HT1080 (cell line): ENCODE results near the gene RIPPLY2. TPM values are rescaled to one million over a fixed set of nuclear protein-coding genes. Genes with fewer than 3 reads are reported as not detected.

Experiments
- DNase-seq: peaks from one replicate; pipeline ENCODE4 v3.0.0-alpha.2; 2015; ENCODE audit warnings: low read depth
- total RNA-seq: library from RNA; depleted of rRNA; stranded (reverse); fragments of >200 nt; shearing (Covaris generic); gene quantifications from 2 replicates; pipeline ENCODE4 v1.2.3, GENCODE V29; 2014

The RIPPLY2 gene
- total RNA-seq, 1 experiment from 2014 or later, result not detected

DNA sequence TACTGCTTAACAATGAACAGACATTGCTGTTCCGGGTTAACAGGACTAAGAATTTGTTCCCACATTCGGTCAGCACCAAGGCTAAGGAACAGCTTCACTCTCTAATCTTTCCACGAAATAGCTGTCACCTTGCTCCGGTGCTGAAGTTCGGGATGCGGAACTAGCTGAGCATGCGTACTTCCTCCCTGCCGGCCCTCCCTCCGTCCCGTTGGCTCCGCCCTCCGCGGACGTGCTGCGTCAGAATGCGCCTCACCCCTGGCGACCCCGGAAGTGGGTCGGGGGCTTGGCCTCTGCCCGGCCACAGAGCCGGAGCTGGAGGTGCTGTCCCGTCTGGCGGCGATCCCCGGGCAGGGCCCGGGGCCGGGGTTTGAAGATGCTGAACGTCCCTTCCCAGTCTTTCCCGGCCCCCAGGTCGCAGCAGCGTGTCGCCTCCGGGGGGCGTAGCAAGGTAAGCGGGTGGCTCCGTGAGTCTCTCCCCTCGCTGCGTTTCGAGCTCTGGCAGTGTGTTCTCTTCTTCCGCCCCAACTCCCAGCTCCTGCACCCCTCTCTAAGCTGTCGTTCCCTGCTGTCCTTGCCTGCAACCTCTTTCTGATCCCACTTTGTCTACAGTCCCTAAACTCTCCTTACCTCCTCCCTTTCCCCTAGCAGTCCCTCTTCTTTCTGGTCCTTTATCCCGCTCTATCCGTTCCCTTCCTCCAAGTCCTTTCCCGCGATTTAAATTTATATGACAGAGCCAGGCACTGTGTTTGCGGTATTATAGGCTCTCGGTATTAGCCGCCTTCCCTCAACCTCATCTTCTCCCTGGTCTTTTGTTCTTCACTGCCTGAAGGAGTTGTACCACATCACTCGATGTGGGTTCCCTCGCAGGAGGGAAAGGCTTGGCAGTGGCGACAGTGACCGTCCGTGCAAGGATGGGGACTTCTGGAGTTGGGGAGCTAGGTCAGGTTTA, 6.5 kb downstream of the RIPPLY2 start, which contains the start of gene CYB5R4:
Gene CYB5R4, plus strand, starts transcription at position 280 of the 949 bp plus-strand sequence. Its CDS starts 94 bp downstream, at position 374.
- DNase-seq, result peak; percentile 91

DNA sequence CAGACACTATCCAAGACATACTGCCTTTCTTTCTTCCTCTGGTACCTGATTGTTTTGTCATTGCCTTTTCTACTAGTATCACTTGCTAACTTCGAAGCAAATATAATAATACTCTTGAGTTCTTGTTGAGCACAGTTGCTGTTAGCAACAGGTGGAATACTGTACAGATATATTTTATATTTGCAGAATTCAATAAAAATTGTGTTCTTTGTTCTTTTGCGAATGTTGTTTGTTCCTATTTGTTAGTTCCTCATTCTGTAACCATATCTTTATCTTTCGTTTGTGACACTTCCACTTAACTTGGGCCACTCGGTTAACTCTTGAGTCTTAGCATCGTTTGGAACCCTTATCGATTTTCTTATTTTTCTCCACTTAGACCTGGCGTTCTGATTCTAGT, 7.2 kb downstream of the RIPPLY2 start:
- DNase-seq, result no peak

- DNase-seq, result no peak
Observed at GRCh38 chr6:83860782-83861495, 7.8 kb downstream of the RIPPLY2 start.

DNA sequence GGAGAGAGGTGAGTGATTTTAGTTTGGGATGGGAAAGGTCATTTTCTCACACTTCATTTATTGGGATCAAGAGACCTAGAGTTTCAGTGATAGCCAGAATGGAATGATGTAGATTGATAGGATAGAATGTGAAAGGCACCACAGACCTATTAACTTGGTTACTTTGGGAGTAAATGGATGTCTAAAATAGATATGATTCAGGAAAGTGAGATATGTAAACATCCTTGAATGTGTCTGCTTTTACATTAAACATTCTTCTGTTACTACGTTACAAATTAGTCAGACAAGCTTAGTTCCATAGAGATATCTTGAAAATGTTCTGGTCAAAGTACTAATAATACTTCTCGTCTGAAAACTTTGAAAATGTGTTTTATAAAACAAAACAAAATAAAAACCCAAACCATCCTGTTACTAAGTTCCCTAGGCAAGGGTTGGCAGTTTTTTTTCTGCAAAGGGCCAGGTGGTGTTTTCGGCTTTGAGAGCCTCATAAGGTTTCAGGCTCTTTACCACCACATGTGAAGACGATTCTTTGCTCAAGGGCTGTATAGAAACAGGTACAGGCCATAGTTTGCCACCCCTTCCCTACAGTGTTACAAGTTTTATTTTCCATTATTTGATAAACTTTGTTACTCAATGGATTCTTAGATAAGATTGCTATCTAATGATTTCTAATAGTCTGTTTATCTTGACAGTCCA, 9.8 kb downstream of the RIPPLY2 start:
- DNase-seq, result no peak

DNA sequence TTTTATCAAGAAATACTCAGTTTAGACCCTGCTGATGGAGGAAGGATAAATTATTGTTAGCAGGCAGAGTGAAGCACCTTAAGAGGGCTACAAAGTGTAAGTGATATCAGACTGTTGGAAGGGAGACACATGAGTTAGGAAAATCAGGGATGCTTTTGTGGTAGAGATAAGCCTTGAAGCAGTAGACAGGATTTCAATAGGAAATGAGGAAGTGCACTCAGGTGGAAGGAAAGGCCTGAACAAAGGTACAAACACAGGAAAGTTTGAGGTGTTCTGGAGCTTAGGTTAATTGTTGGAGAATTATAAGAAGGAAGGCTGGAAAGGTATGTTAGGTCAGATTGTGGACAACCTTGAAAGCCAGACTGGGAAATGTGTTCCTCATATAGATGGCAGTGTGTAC, 13.9 kb downstream of the RIPPLY2 start:
- DNase-seq, result no peak

- DNase-seq, result peak; percentile 95
Observed at GRCh38 chr6:83867527-83868161, 14.5 kb downstream of the RIPPLY2 start.

DNA sequence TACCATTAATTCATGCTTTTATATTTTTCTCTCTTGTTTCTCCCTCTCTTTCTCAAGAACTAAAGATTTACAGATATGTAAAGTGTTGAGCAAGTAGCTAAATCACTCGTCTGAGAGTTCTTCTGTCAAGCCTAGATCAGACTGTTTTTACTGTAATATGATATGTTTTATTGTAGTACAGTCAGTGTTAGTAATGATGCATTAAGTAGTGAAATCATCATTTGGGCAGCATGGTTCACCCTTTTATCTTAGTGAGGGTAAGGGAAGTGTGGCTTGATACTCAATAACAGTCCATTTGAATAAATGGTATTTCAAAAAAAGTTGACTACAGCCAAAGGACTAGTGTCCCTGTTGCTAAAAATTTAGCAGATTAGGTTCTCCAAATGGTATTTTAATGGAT, 15.5 kb downstream of the RIPPLY2 start:
- DNase-seq, result peak; percentile 83

DNA sequence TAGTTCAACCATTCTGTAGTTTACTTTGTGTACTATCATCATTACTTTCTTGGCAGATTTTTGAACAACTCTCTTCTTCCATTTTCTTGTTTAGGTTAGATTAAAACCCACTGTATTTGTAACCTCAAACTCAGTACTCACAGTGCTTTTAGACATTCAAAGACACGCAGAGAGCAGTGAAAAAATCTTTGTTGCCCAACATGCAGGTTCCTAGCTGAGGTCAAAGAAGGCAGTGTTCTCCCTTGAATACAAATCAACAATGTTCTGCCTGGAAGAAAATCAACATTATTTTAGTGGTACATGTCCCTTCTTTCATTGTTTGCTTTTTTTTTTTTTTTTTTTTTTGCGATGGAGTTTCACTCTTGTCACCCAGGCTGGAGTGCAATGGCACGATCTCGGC, 17.5 kb downstream of the RIPPLY2 start:
- no peak for DNase-seq

GRCh38 chr6:83872386-83873118, 19.4 kb downstream of the RIPPLY2 start:
- DNase-seq, result peak; percentile 7

GRCh38 chr6:83873869-83874268, 20.7 kb downstream of the RIPPLY2 start:
- DNase-seq, result no peak

DNA sequence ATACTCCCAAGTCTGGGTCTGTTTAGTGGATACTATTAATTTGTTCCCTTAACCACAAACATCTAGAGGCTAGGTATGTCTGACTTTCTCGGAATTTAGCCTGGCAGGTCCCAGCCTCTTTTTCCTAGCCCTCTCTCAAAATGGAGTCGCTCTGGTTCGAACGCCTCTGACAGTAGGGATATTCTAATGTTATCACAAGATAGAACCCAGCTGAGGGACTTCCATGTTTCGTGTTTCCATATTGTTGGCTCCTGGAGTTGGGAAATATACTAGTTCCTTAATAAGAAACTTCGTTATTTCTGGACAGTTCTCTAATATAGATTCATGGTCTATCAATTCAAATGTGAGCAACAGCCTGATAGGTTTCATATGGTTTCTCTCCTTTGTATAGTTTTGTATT, 22.7 kb downstream of the RIPPLY2 start:
- no peak for DNase-seq

DNA sequence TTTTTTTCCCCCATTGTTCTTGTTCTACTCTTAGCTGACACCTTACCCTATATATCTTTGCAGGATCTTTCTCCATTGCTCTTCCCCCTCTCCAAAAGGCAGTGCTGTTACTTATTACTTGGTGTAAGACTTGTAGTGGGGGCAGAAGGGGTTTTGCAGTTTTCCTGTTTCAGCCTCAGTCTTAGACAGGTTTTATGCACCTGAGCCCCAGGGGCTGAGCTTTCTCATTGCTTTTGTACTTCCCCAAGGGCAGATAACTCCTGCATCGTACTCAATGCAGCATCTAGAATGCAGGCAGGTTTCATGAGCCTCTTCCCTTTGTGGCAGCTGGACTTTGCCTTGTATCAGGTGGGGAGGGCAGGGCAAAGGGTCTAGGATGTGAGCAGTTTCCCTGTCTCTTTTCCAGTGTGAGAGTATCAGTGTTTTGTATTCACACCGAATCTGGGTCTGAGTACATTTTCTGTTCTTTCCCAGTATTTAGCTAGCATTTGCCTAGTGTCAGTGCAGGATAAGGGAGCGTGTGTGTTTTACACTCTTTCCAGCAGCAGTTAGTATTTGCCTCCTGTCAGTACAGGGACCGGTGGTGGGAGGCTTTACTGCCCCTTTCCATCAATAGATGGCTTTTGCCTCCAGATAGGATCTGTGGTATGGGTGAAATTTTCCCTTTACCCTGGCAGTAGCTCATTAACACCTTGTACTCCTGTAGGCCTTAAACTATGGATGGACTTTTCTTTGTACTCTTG, 25.9 kb downstream of the RIPPLY2 start:
- DNase-seq, result no peak

GRCh38 chr6:83879746-83880145, 26.6 kb downstream of the RIPPLY2 start:
- no peak for DNase-seq

- DNase-seq, result no peak
Observed at GRCh38 chr6:83883240-83883639, 30.1 kb downstream of the RIPPLY2 start.

DNA sequence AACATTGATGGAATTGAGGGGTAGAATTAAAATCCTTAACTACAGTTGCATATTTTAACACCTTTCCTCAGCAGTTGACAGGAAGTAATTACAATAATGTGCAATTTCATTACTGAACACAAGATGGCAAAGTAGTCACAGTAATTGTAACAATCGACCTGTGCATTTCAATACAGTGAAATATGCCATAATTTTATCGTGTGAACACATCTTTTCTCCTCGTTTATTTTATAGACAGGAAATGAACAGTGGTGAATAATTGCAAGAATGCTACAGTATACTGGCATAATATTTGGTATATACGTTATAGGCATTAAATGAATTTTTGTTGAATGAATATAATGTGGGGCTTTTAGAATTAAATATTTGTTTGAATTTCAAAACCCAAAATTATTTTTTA, 31.4 kb downstream of the RIPPLY2 start:
- peak; percentile 52 for DNase-seq

GRCh38 chr6:83885984-83886383, 32.8 kb downstream of the RIPPLY2 start:
- DNase-seq, result no peak

DNA sequence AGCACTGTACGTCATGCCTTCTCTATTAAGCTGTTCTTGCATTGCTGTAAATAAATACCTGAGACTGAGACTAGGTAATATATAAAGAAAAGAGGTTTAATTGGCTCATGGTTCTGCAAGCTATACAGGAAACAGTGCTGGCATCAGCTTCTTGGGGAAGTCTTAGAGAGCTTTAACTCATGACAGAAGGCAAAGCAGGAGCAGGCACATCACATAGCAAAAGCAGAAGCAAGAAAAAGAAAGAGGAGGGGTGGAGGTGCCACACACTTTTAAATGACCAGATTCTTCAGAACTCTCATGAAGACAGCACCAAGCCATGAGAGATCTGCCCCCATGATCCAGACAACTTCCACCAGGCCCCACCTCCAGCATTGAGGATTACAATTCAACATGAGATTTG, 36.5 kb downstream of the RIPPLY2 start:
- DNase-seq, result no peak

DNA sequence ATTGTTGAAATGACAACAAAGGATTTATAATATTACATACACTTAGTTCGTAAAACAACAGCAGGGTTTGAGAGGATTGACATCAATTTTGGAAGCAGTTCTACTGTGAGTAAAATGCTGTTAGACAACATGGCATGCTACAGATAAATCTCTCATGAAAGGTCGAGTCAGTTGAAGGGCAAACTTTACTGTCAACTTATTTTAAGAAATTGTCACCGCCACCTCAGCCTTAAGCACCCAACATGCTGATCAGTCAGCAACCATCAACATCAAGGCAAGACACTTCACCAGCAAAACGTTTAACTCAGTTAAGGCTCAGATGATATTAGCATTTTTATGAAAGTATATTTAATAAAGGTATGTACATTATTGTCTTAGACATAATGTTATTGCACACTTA, 37.4 kb downstream of the RIPPLY2 start:
- no peak for DNase-seq

GRCh38 chr6:83891586-83891985, 38.4 kb downstream of the RIPPLY2 start:
- DNase-seq, result no peak

DNA sequence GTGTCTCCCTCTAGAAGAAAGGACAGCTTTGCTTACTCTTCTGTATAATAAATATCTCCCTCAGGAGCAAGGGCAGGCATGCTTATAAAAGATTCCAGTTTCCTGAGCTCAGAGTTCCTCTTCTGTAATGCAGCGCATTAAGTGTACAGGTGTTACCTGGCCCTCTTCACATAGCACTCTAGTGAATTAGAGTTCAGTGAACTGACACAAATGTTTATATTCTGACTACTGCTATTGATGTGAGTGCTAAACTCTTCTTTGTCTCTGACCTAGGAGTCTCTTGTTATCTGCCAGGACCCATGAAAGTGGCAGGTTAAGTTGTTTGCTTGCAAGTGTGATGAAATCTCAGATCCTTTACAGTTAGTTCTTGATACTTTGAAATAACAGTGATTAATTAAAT, 39.9 kb downstream of the RIPPLY2 start:
- DNase-seq, result no peak
